ACC112 (cell line): ENCODE measurements around the gene ELF3.

ENCODE experiments used
- H2AFZ ChIP-seq: fragments of 200-600 bp; sonication (generic); one replicate; pipeline ENCODE4 v1.6.0; 2017; ENCODE audit warnings: antibody characterized with exemption, low read length; ENCODE audit not compliant: unreplicated experiment
- H3K27ac ChIP-seq: fragments of 200-600 bp; sonication (generic); 2 replicates; pipeline ENCODE4 v1.5.1; 2014; ENCODE audit warnings: low read depth, mild to moderate bottlenecking, antibody characterized with exemption, low read length, moderate library complexity
- H3K27me3 ChIP-seq: fragments of 200-600 bp; sonication (generic); 2 replicates; pipeline ENCODE4 v1.6.1; 2014; ENCODE audit warnings: mild to moderate bottlenecking, antibody characterized with exemption, low read length, moderate library complexity, mixed read lengths; ENCODE audit not compliant: insufficient read depth
- H3K36me3 ChIP-seq: fragments of 200-600 bp; sonication (generic); 2 replicates; pipeline ENCODE4 v1.6.1; 2016; ENCODE audit warnings: mild to moderate bottlenecking, antibody characterized with exemption, low read length, moderate library complexity, mixed read lengths; ENCODE audit not compliant: insufficient read depth
- H3K4me1 ChIP-seq: fragments of 200-600 bp; sonication (generic); one replicate; pipeline ENCODE4 v1.6.1; 2016; ENCODE audit warnings: low read length, mixed read lengths; ENCODE audit not compliant: insufficient read depth, unreplicated experiment, control insufficient read depth
- H3K4me3 ChIP-seq: fragments of 200-600 bp; sonication (generic); 2 replicates; pipeline ENCODE4 v1.5.1; 2014; ENCODE audit warnings: mild to moderate bottlenecking, low read depth, low read length
- H3K79me2 ChIP-seq: fragments of 200-600 bp; sonication (generic); one replicate; pipeline ENCODE4 v1.6.0; 2016; ENCODE audit warnings: low read length; ENCODE audit not compliant: control insufficient read depth, unreplicated experiment, insufficient read depth

ELF3 gene

GRCh38 chr1:202007805-202008489 lies 2.4 kb upstream of the ELF3 start:
- H3K79me2 ChIP-seq, result no peaks in the 10 kb centered on the region
- no peak overlapping the region for H3K27ac ChIP-seq
- H3K27me3 ChIP-seq, result no peaks in the 10 kb centered on the region
- H3K4me3 ChIP-seq, result no peak overlapping the region
- H3K36me3 ChIP-seq, result no peaks in the 10 kb centered on the region
- H2AFZ ChIP-seq, result no peak overlapping the region
- H3K4me1 ChIP-seq, result no peaks in the 10 kb centered on the region

GRCh38 chr1:202009326-202010179 lies 834 bp upstream of the ELF3 start:
- Histone ChIP-seq H3K4me3 (no peak overlapping the region), H3K27me3 (no peaks in the 10 kb centered on the region), H3K27ac (no peak overlapping the region), H3K4me1 (no peaks in the 10 kb centered on the region), H2AFZ (no peak overlapping the region), H3K36me3 (no peaks in the 10 kb centered on the region), H3K79me2 (no peaks in the 10 kb centered on the region)

- Histone ChIP-seq H3K27ac (no peak overlapping the region), H3K36me3 (no peaks in the 10 kb centered on the region), H3K4me3 (no peak overlapping the region), H3K4me1 (no peaks in the 10 kb centered on the region), H3K79me2 (no peaks in the 10 kb centered on the region), H3K27me3 (no peaks in the 10 kb centered on the region), H2AFZ (no peak overlapping the region)
Measured at GRCh38 chr1:202011994-202012393, 1.6 kb downstream of the ELF3 start.

- no peaks in the 10 kb centered on the region for H3K36me3 ChIP-seq
- no peaks in the 10 kb centered on the region for H3K79me2 ChIP-seq
- no peak overlapping the region for H2AFZ ChIP-seq
- H3K4me1 ChIP-seq, result no peaks in the 10 kb centered on the region
- H3K4me3 ChIP-seq, result no peak overlapping the region
- H3K27ac ChIP-seq, result no peak overlapping the region
- no peaks in the 10 kb centered on the region for H3K27me3 ChIP-seq
Measured at GRCh38 chr1:202012544-202013478, 2.4 kb downstream of the ELF3 start.

- no peaks in the 10 kb centered on the region for H3K4me1 ChIP-seq
- no peaks in the 10 kb centered on the region for H3K27me3 ChIP-seq
- no peaks in the 10 kb centered on the region for H3K79me2 ChIP-seq
- no peak overlapping the region for H2AFZ ChIP-seq
- no peaks in the 10 kb centered on the region for H3K36me3 ChIP-seq
- H3K4me3 ChIP-seq, result no peak overlapping the region
- H3K27ac ChIP-seq, result no peak overlapping the region
Measured at GRCh38 chr1:202013603-202014002, 3.2 kb downstream of the ELF3 start.

- Histone ChIP-seq H3K4me1 (no peaks in the 10 kb centered on the region), H3K4me3 (no peak overlapping the region), H3K36me3 (no peaks in the 10 kb centered on the region), H3K27ac (no peak overlapping the region), H3K79me2 (no peaks in the 10 kb centered on the region), H3K27me3 (no peaks in the 10 kb centered on the region), H2AFZ (no peak overlapping the region)
Measured at GRCh38 chr1:202014060-202014459, 3.7 kb downstream of the ELF3 start.

GRCh38 chr1:202014915-202015661 lies 4.7 kb downstream of the ELF3 start:
- H3K27ac ChIP-seq, result no peak overlapping the region
- H3K4me3 ChIP-seq, result no peak overlapping the region
- H3K79me2 ChIP-seq, result no peaks in the 10 kb centered on the region
- no peaks in the 10 kb centered on the region for H3K4me1 ChIP-seq
- no peaks in the 10 kb centered on the region for H3K36me3 ChIP-seq
- no peaks in the 10 kb centered on the region for H3K27me3 ChIP-seq
- no peak overlapping the region for H2AFZ ChIP-seq

- Histone ChIP-seq H3K4me3 (no peak overlapping the region), H2AFZ (no peak overlapping the region), H3K27me3 (no peaks in the 10 kb centered on the region), H3K79me2 (no peaks in the 10 kb centered on the region), H3K36me3 (no peaks in the 10 kb centered on the region), H3K27ac (no peak overlapping the region), H3K4me1 (no peaks in the 10 kb centered on the region)
Measured at GRCh38 chr1:202015662-202015937, 5.2 kb downstream of the ELF3 start.

- Histone ChIP-seq H3K4me3 (no peak overlapping the region), H3K27me3 (no peaks in the 10 kb centered on the region), H3K27ac (no peak overlapping the region), H3K36me3 (no peaks in the 10 kb centered on the region), H3K79me2 (no peaks in the 10 kb centered on the region), H3K4me1 (no peaks in the 10 kb centered on the region), H2AFZ (no peak overlapping the region)
Measured at GRCh38 chr1:202016022-202016810, 5.8 kb downstream of the ELF3 start.
